Measurements from ENCODE around the gene COL9A1.

DNA sequence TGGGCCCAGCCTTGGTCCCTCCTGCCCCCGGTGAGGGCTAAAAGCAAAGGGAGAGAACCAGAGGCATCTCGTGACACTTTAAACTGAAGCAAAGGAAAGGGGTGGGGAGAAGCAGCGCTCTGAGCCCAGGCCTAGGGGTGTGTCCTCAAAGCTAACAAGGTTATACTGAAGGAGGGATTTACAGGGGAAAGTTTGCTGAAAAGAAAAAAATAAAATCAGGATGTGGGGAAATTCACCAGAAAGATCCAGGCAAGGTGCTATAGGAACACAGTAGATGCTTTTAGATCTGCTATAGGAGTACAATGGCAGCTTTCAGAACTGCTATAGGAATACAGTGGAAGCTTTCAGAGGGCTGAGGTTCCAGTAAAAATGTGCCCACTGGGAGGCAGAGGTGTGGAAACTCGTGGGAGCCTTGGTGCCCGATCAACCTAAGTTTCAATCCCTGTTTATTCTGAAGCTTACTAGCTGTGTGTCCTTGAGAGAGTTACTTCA, at the start of gene COL9A1:
- no peak for TF ChIP-seq POLR2A (IDR thresholded peaks at IDR 0.05; ENCODE audit: low read depth, low read length)
- TF ChIP-seq TAF1 (IDR thresholded peaks at IDR 0.05; ENCODE audit: borderline replicate concordance, low read depth, low read length) = no peak
- TF ChIP-seq POLR2AphosphoS5 (IDR thresholded peaks at IDR 0.05; ENCODE audit: low read depth, low read length) = no peak
